Panc1 (cell line): ENCODE measurements around the gene PCSK7.

Source experiments
- CTCF ChIP-seq: fragments of 450-650 bp; IDR thresholded peaks from 2 replicates; pipeline ENCODE4 v1.5.1; 2017; ENCODE audit warnings: mild to moderate bottlenecking
- POLR2AphosphoS5 ChIP-seq: IDR thresholded peaks from 2 replicates; pipeline ENCODE4 v1.6.1; 2012; ENCODE audit warnings: mild to moderate bottlenecking, low read depth, low read length, moderate library complexity

DNA sequence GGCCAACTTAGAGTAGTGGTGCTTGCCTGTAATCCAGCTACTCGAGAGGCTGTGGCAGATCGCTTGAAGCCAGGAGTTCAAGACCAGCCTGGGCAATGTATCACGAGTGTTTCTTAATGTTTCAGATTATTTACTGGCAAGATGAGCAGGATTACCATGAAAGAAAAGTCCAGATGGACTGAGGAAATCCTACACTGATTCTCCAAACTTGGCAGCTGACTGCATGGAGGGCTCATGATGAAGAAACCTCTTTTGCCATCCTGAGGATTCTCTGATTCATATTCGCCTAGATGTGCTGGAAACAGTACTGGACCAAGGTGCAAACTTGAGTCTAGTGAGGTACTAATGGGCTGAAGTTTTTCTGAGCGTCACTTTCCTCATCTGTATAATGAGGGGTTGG lies 56.1 kb downstream of the PCSK7 start:
- TF ChIP-seq CTCF = no peak
- TF ChIP-seq POLR2AphosphoS5 = no peak
